NB4 (cell line): ENCODE data around the gene BRD7.

ENCODE experiments used
- DNase-seq: peaks from one replicate; pipeline ENCODE4 v3.0.0; 2010; ENCODE audit warnings: low read depth
- H3K4me3 ChIP-seq: one replicate; pipeline ENCODE4 v1.5.1; 2011; ENCODE audit warnings: mild to moderate bottlenecking, low read depth, low read length, moderate library complexity
- CTCF ChIP-seq: IDR thresholded peaks from one replicate; pipeline ENCODE4 v1.5.1; 2012; ENCODE audit warnings: low read depth, low read length
- MAX ChIP-seq: IDR thresholded peaks from 2 replicates; pipeline ENCODE4 v1.6.1; 2011; ENCODE audit warnings: low read depth, low read length
- MYC ChIP-seq: IDR thresholded peaks from 2 replicates; pipeline ENCODE4 v1.6.1; 2011; ENCODE audit warnings: low read depth, low read length
- POLR2A ChIP-seq: IDR thresholded peaks from 2 replicates; pipeline ENCODE4 v1.6.1; 2011; ENCODE audit warnings: mild to moderate bottlenecking; ENCODE audit not compliant: insufficient read length; ENCODE audit errors: extremely low read depth

BRD7 gene

GRCh38 chr16:50403491-50403890 lies 34.7 kb upstream of the BRD7 start:
- no peak for DNase-seq
- TF ChIP-seq CTCF (no peak), MYC (no peak), MAX (no peak), POLR2A (no peak)
- no peak overlapping the region for H3K4me3 ChIP-seq

GRCh38 chr16:50402298-50402895 lies 33.6 kb upstream of the BRD7 start:
- H3K4me3 ChIP-seq = no peak overlapping the region
- TF ChIP-seq CTCF (no peak), MYC (no peak), MAX (no peak), POLR2A (no peak)
- no peak for DNase-seq

GRCh38 chr16:50401355-50401754 lies 32.6 kb upstream of the BRD7 start:
- TF ChIP-seq MAX (no peak), POLR2A (no peak), MYC (no peak)
- no peak overlapping the region for H3K4me3 ChIP-seq
- DNase-seq = no peak

- no peak for DNase-seq
- no peak overlapping the region for H3K4me3 ChIP-seq
- TF ChIP-seq MAX = no peak
- no peak for TF ChIP-seq POLR2A
- TF ChIP-seq CTCF = no peak
- no peak for TF ChIP-seq MYC
Observed at GRCh38 chr16:50400967-50401348, 32.2 kb upstream of the BRD7 start.

- H3K4me3 ChIP-seq = no peak overlapping the region
- TF ChIP-seq POLR2A = no peak
- no peak for TF ChIP-seq MAX
- TF ChIP-seq MYC = no peak
- TF ChIP-seq CTCF = no peak
- no peak for DNase-seq
Observed at GRCh38 chr16:50400312-50400966, 31.7 kb upstream of the BRD7 start.

GRCh38 chr16:50399411-50399810 lies 30.6 kb upstream of the BRD7 start:
- no peak overlapping the region for H3K4me3 ChIP-seq
- TF ChIP-seq CTCF (no peak), MYC (no peak), POLR2A (no peak), MAX (no peak)
- no peak for DNase-seq
